WTC11 (cell line): ENCODE results near the gene TIGD3. TPM values are rescaled to one million over a fixed set of nuclear protein-coding genes. Genes with fewer than 3 reads are reported as not detected.

ENCODE experiments used
- ATAC-seq: fragments of 200-7000 bp; cut with Tn5 transposase; 2 replicates; pipeline ENCODE4 v1.10.0; 2021; ENCODE audit warnings: mild to moderate bottlenecking, moderate library complexity
- CTCF ChIA-PET: fragments of 300-600 bp; sonication (Branson Sonifier 250); formaldehyde crosslinking; loops from one replicate; lab custom pipeline; 2021; ENCODE audit warnings: antibody characterized with exemption; lab: Charles Lee
- POLR2A ChIA-PET: fragments of 350-600 bp; sonication (Branson Sonifier 250); formaldehyde crosslinking; loops from one replicate; lab custom pipeline; 2021; ENCODE audit warnings: antibody characterized with exemption; lab: Charles Lee
- DNase-seq: peaks from one replicate; pipeline ENCODE4 v3.0.0; 2021; ENCODE audit warnings: low spot score
- H3K27ac Mint-ChIP-seq: 2 replicates; pipeline ENCODE4 v1.8.0; 2021; ENCODE audit warnings: mixed read lengths
- H3K27me3 Mint-ChIP-seq: 2 replicates; pipeline ENCODE4 v1.8.0; 2021; ENCODE audit warnings: low read depth, mild to moderate bottlenecking, moderate library complexity, mixed read lengths
- H3K36me3 Mint-ChIP-seq: 2 replicates; pipeline ENCODE4 v1.8.0; 2021; ENCODE audit warnings: mixed read lengths
- H3K4me1 Mint-ChIP-seq: 2 replicates; pipeline ENCODE4 v1.8.0; 2022; ENCODE audit warnings: mixed read lengths
- H3K4me3 Mint-ChIP-seq: 2 replicates; pipeline ENCODE4 v1.8.0; 2021; ENCODE audit warnings: mild to moderate bottlenecking, moderate library complexity, mixed read lengths
- H3K9me3 Mint-ChIP-seq: 2 replicates; pipeline ENCODE4 v1.8.0; 2021; ENCODE audit warnings: mixed read lengths
- ATF1 ChIP-seq: sonication (generic); formaldehyde crosslinking; IDR thresholded peaks from 2 replicates; pipeline ENCODE4 v1.8.1; 2023; ENCODE audit warnings: mild to moderate bottlenecking, moderate library complexity, missing genetic modification reagents
- ATF3 ChIP-seq: sonication (generic); formaldehyde crosslinking; conservative IDR thresholded peaks from 2 replicates; pipeline ENCODE4 v1.8.1; 2022; ENCODE audit warnings: mild to moderate bottlenecking, missing genetic modification reagents
- CREM ChIP-seq: sonication (generic); formaldehyde crosslinking; IDR thresholded peaks from 2 replicates; pipeline ENCODE4 v1.8.1; 2022; ENCODE audit warnings: mild to moderate bottlenecking, missing genetic modification reagents, moderate library complexity
- EMX1 ChIP-seq: fragments of 250-450 bp; sonication (Bioruptor Pico); IDR thresholded peaks from 2 replicates; pipeline ENCODE4 v1.8.0; 2021; ENCODE audit warnings: mild to moderate bottlenecking
- ESRRA ChIP-seq: sonication (generic); formaldehyde crosslinking; IDR thresholded peaks from 2 replicates; pipeline ENCODE4 v1.8.1; 2022; ENCODE audit warnings: mild to moderate bottlenecking, missing genetic modification reagents, borderline replicate concordance
- FOXP4 ChIP-seq: sonication (generic); formaldehyde crosslinking; IDR thresholded peaks from 2 replicates; pipeline ENCODE4 v1.8.0; 2022; ENCODE audit warnings: mild to moderate bottlenecking, missing genetic modification reagents
- IRF2 ChIP-seq: sonication (generic); formaldehyde crosslinking; IDR thresholded peaks from 2 replicates; pipeline ENCODE4 v1.8.0; 2022; ENCODE audit warnings: low read depth, missing genetic modification reagents, borderline replicate concordance
- MLX ChIP-seq: sonication (generic); formaldehyde crosslinking; IDR thresholded peaks from 2 replicates; pipeline ENCODE4 v1.8.1; 2023; ENCODE audit warnings: mild to moderate bottlenecking, missing genetic modification reagents, moderate library complexity
- MYBL2 ChIP-seq: sonication (generic); formaldehyde crosslinking; IDR thresholded peaks from 2 replicates; pipeline ENCODE4 v1.8.1; 2023; ENCODE audit warnings: mild to moderate bottlenecking, moderate library complexity, missing genetic modification reagents
- NFYB ChIP-seq: sonication (generic); formaldehyde crosslinking; conservative IDR thresholded peaks from 2 replicates; pipeline ENCODE4 v1.8.0; 2022; ENCODE audit warnings: low read depth, missing genetic modification reagents
- NR2C2 ChIP-seq: sonication (generic); formaldehyde crosslinking; IDR thresholded peaks from 2 replicates; pipeline ENCODE4 v1.8.0; 2022; ENCODE audit warnings: mild to moderate bottlenecking, missing genetic modification reagents
- SMAD3 ChIP-seq: sonication (generic); formaldehyde crosslinking; IDR thresholded peaks from 2 replicates; pipeline ENCODE4 v1.8.0; 2022; ENCODE audit warnings: missing genetic modification reagents, mild to moderate bottlenecking, borderline replicate concordance
- SMAD4 ChIP-seq: sonication (generic); formaldehyde crosslinking; IDR thresholded peaks from 2 replicates; pipeline ENCODE4 v1.8.0; 2022; ENCODE audit warnings: mild to moderate bottlenecking, missing genetic modification reagents
- SP1 ChIP-seq: sonication (generic); formaldehyde crosslinking; conservative IDR thresholded peaks from 2 replicates; pipeline ENCODE4 v1.8.1; 2022; ENCODE audit warnings: missing genetic modification reagents
- TCF7 ChIP-seq: sonication (generic); formaldehyde crosslinking; IDR thresholded peaks from 2 replicates; pipeline ENCODE4 v1.8.0; 2022; ENCODE audit warnings: mild to moderate bottlenecking, low read depth, missing genetic modification reagents, moderate library complexity
- TP53 ChIP-seq: sonication (generic); formaldehyde crosslinking; IDR thresholded peaks from 2 replicates; pipeline ENCODE4 v1.8.1; 2023; ENCODE audit warnings: mild to moderate bottlenecking, missing genetic modification reagents
- USF2 ChIP-seq: sonication (generic); formaldehyde crosslinking; IDR thresholded peaks from 2 replicates; pipeline ENCODE4 v1.8.1; 2023; ENCODE audit warnings: mild to moderate bottlenecking, missing genetic modification reagents, moderate library complexity
- ZNF121 ChIP-seq: sonication (generic); formaldehyde crosslinking; IDR thresholded peaks from 2 replicates; pipeline ENCODE4 v1.8.0; 2023; ENCODE audit warnings: missing genetic modification reagents
- ZNF219 ChIP-seq: sonication (generic); formaldehyde crosslinking; IDR thresholded peaks from 2 replicates; pipeline ENCODE4 v1.8.0; 2023; ENCODE audit warnings: missing genetic modification reagents, mild to moderate bottlenecking, borderline replicate concordance
- ZNF317 ChIP-seq: sonication (generic); formaldehyde crosslinking; IDR thresholded peaks from 2 replicates; pipeline ENCODE4 v1.8.1; 2023; ENCODE audit warnings: low read depth, mild to moderate bottlenecking, moderate library complexity, missing genetic modification reagents, borderline replicate concordance
- ZNF423 ChIP-seq: fragments of 250-450 bp; sonication (Bioruptor Pico); IDR thresholded peaks from 2 replicates; pipeline ENCODE4 v2.1.2; 2022; ENCODE audit warnings: mild to moderate bottlenecking, moderate library complexity
- ZNF671 ChIP-seq: fragments of 250-450 bp; sonication (Bioruptor Pico); IDR thresholded peaks from 2 replicates; pipeline ENCODE4 v1.8.0; 2021; ENCODE audit warnings: mild to moderate bottlenecking
- total RNA-seq: library from RNA; stranded (reverse); gene quantifications from 3 replicates; pipeline ENCODE4 v1.2.3, GENCODE V29; 2021
- TF ChIP-seq, protein P1 (sequence below): sonication (generic); formaldehyde crosslinking; IDR thresholded peaks from 2 replicates; pipeline ENCODE4 v1.8.1; 2023; ENCODE audit warnings: mild to moderate bottlenecking, moderate library complexity, missing genetic modification reagents

The TIGD3 gene
- total RNA-seq, 1 experiment from 2014 or later, result 1.9 TPM

DNA sequence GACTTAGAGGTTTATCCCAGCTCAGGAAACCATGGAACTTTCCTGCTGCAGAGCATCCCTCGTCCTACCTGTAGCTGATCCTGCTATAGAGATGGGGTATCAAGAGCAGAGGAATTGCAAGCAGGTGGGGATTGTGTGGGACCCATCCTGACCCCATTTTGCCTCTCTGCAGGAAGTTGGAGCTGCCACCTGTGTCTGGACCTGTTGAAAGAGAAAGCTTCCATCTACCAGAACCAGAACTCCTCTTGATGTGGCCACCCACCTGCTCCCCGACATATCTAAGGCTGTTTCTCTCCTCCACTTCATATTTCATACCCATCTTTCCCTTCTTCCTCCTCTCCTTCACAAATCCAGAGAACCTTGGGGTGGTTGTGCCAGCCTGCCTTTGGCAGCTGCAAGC, 3.0 kb upstream of the TIGD3 start (continued):
- TF ChIP-seq FOXP4 (no peak), ESRRA (CRISPR knock-in tag) (no peak), TP53 (CRISPR knock-in tag) (no peak), SMAD4 (CRISPR knock-in tag) (no peak), NFYB (CRISPR knock-in tag) (no peak), ZNF671 (no peak), MYBL2 (CRISPR knock-in tag) (no peak)

GRCh38 chr11:65352783-65353182, 1.8 kb upstream of the TIGD3 start:
- H3K27ac Mint-ChIP-seq, result peak overlapping the region; percentile 88
- H3K27me3 Mint-ChIP-seq, result peaks cover 25% of the 10 kb centered on the region
- no peak overlapping the region for H3K4me3 Mint-ChIP-seq
- ChIA-PET POLR2A (interaction anchor here (1.3 kb wide), 1 partner anchor 91 kb away, joined by 3 read pairs; the partner anchor contains the start of gene POLA2), CTCF (interaction anchor here (0.6 to 3.3 kb wide), 8 partner anchors 18 to 155 kb away, joined by 3 to 30 read pairs (median 6); partner anchors contain the start of genes CDC42EP2 and DPF2)
- DNase-seq, result no peak
- ATAC-seq, result no peak
- H3K9me3 Mint-ChIP-seq, result no peaks in the 10 kb centered on the region
- peaks cover 10% of the 10 kb centered on the region for H3K4me1 Mint-ChIP-seq
- H3K36me3 Mint-ChIP-seq, result peaks cover 36% of the 10 kb centered on the region
- TF ChIP-seq ATF3 (CRISPR knock-in tag) (no peak), ZNF423 (CRISPR knock-in tag) (no peak), MLX (no peak), ZNF317 (CRISPR knock-in tag) (no peak), ZNF671 (no peak), ZNF219 (CRISPR knock-in tag) (no peak), NR2C2 (CRISPR knock-in tag) (no peak), CREM (no peak), EMX1 (no peak), SMAD3 (CRISPR knock-in tag) (no peak), TCF7 (CRISPR knock-in tag) (no peak), IRF2 (no peak)
- TF ChIP-seq, protein P1, sequence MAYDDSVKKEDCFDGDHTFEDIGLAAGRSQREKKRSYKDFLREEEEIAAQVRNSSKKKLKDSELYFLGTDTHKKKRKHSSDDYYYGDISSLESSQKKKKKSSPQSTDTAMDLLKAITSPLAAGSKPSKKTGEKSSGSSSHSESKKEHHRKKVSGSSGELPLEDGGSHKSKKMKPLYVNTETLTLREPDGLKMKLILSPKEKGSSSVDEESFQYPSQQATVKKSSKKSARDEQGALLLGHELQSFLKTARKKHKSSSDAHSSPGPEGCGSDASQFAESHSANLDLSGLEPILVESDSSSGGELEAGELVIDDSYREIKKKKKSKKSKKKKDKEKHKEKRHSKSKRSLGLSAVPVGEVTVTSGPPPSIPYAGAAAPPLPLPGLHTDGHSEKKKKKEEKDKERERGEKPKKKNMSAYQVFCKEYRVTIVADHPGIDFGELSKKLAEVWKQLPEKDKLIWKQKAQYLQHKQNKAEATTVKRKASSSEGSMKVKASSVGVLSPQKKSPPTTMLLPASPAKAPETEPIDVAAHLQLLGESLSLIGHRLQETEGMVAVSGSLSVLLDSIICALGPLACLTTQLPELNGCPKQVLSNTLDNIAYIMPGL (CRISPR knock-in tag), result no peak
- TF ChIP-seq, all 79 proteins: peak for 0

DNA sequence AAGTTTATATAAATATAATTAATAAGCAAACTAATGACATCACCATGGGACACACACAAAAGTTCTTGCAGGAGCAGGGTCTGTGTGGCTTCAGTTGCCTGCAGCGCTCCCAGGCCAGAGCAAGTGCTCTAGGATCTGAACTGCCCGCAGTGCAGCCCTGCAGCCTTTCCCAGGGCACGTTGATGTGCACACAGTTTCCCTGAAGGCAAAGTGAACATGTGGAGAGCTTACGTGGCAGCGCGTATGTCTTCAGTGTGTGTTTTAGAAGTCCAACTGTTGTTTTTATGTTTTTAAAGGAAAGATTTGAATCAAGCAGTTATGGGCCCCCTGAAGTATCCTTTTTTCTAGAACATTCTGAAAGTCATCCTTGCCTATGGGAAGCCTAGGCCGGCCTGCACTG, 1.2 kb upstream of the TIGD3 start:
- peak overlapping the region; percentile 19; the same call in 1 of the 2 replicates for H3K27ac Mint-ChIP-seq

More for the DNA sequence above, 1.2 kb upstream of the TIGD3 start:
- peaks cover 30% of the 10 kb centered on the region for H3K27me3 Mint-ChIP-seq
- peaks cover 31% of the 10 kb centered on the region for H3K36me3 Mint-ChIP-seq
- TF ChIP-seq ATF1 (CRISPR knock-in tag) (no peak), USF2 (CRISPR knock-in tag) (no peak), ZNF121 (CRISPR knock-in tag) (no peak), ZNF219 (CRISPR knock-in tag) (no peak), SP1 (CRISPR knock-in tag) (no peak)
- POLR2A ChIA-PET, result interaction anchor here (1.0 to 1.3 kb wide), 6 partner anchors 20 to 172 kb away, joined by 3 to 5 read pairs (median 3); partner anchors contain the start of genes DPF2, POLA2 and SCYL1
- DNase-seq (no peak), ATAC-seq (no peak)
- H3K4me3 Mint-ChIP-seq, result peak overlapping the region; percentile 70
- CTCF ChIA-PET, result interaction anchor here (0.9 to 3.3 kb wide), 8 partner anchors 22 to 217 kb away, joined by 3 to 30 read pairs (median 5); partner anchors contain the start of genes CDC42EP2, DPF2 and ZNRD2
- no peaks in the 10 kb centered on the region for H3K9me3 Mint-ChIP-seq
- H3K4me1 Mint-ChIP-seq, result peaks cover 10% of the 10 kb centered on the region
